Caco-2 (cell line): ENCODE data around the gene CALU. TPM values are rescaled to one million over a fixed set of nuclear protein-coding genes. Genes with fewer than 3 reads are reported as not detected.

Source experiments
- BruUV-seq: library from RNA; stranded (reverse); fragments of 400-500 nt; replicated peaks from 2 replicates; lab custom pipeline; 2021; lab: Mats Ljungman, UMichigan
- CTCF ChIA-PET: fragments of 300-600 bp; sonication (Branson Sonifier 250); formaldehyde crosslinking; loops from one replicate; lab custom pipeline; 2022; ENCODE audit warnings: antibody characterized with exemption; lab: Charles Lee
- POLR2A ChIA-PET: fragments of 300-600 bp; sonication (Branson Sonifier 250); formaldehyde crosslinking; loops from one replicate; lab custom pipeline; 2022; ENCODE audit warnings: antibody characterized with exemption; lab: Charles Lee
- DNase-seq, 2 experiments: peaks; one replicate each; pipeline versions ENCODE4 v3.0.0 to v3.0.0-alpha.2; 2020 to 2022
- H3K27me3 ChIP-seq: replicated peaks from 2 replicates; pipeline ENCODE4 v1.6.0; 2011; ENCODE audit warnings: low read length; ENCODE audit not compliant: control insufficient read depth, insufficient read depth
- H3K36me3 ChIP-seq: 2 replicates; pipeline ENCODE4 v1.5.1; 2011; ENCODE audit warnings: low read length; ENCODE audit not compliant: control insufficient read depth, insufficient read depth
- H3K4me1 ChIP-seq: fragments of 250-450 bp; sonication (Bioruptor Pico); 2 replicates; pipeline ENCODE4 v1.5.1; 2020; ENCODE audit warnings: mild to moderate bottlenecking
- H3K4me3 ChIP-seq: 2 replicates; pipeline ENCODE4 v1.5.1; 2011; ENCODE audit warnings: low read depth, mild to moderate bottlenecking, control low read depth, low read length
- H3K9me3 ChIP-seq: fragments of 250-450 bp; sonication (Bioruptor Pico); 2 replicates; pipeline ENCODE4 v1.5.1; 2020; ENCODE audit warnings: mild to moderate bottlenecking, moderate library complexity
- H3K27ac Mint-ChIP-seq: one replicate; pipeline ENCODE4 v1.8.0; 2022; ENCODE audit warnings: mixed read lengths; ENCODE audit not compliant: unreplicated experiment
- H3K27me3 Mint-ChIP-seq: one replicate; pipeline ENCODE4 v1.8.0; 2022; ENCODE audit warnings: mixed read lengths; ENCODE audit not compliant: insufficient read depth, unreplicated experiment
- H3K36me3 Mint-ChIP-seq: one replicate; pipeline ENCODE4 v1.8.0; 2022; ENCODE audit warnings: mild to moderate bottlenecking, mixed read lengths; ENCODE audit not compliant: insufficient read depth, unreplicated experiment
- H3K4me1 Mint-ChIP-seq: one replicate; pipeline ENCODE4 v1.8.0; 2022; ENCODE audit warnings: low read depth, mixed read lengths; ENCODE audit not compliant: unreplicated experiment
- H3K4me3 Mint-ChIP-seq: one replicate; pipeline ENCODE4 v1.8.0; 2022; ENCODE audit warnings: mild to moderate bottlenecking, moderate library complexity, mixed read lengths; ENCODE audit not compliant: unreplicated experiment
- H3K9me3 Mint-ChIP-seq: one replicate; pipeline ENCODE4 v1.8.0; 2022; ENCODE audit warnings: mixed read lengths; ENCODE audit not compliant: unreplicated experiment
- intact Hi-C: fragments of 100-400 bp; cut with micrococcal nuclease; formaldehyde crosslinking; loops from one replicate; pipeline ENCODE4 v1.10.0; 2022; ENCODE audit not compliant: unreplicated experiment
- total RNA-seq: library from RNA; stranded (reverse); gene quantifications from 2 replicates; pipeline ENCODE4 v1.2.3, GENCODE V29; 2022
- TF ChIP-seq, protein P1 (sequence below), 2 experiments: fragments of 200-600 bp in 1 of 2; IDR thresholded peaks; 1 replicate in 1 of 2; 2 replicates in 1 of 2; pipeline versions ENCODE4 v1.5.1 to v1.8.0; 2011 to 2022; ENCODE audit warnings: antibody characterized with exemption in 1 of 2, control low read depth in 1 of 2, inconsistent platforms in 1 of 2, low read depth in 1 of 2, low read length in 1 of 2, mild to moderate bottlenecking in 1 of 2, moderate library complexity in 1 of 2; ENCODE audit not compliant: insufficient read depth in 1 of 2, severe bottlenecking in 1 of 2, unreplicated experiment in 1 of 2

Gene CALU
- total RNA-seq, 1 experiment from 2014 or later = 184 TPM

GRCh38 chr7:128770233-128770632 is 31.1 kb downstream of the CALU start:
- intact Hi-C loops = no loop called here
- no peak for DNase-seq
- BruUV-seq = no TSS peak
- ChIA-PET CTCF (interaction anchor here (0.6 to 0.7 kb wide), 2 partner anchors 110 to 388 kb away, joined by 4 to 5 read pairs; no protein-coding TSS in a partner anchor), POLR2A (no interaction called here)
- H3K4me3 Mint-ChIP-seq = no peak overlapping the region
- Histone ChIP-seq H3K27me3 (no peaks in the 10 kb centered on the region), H3K4me3 (no peak overlapping the region), H3K9me3 (no peaks in the 10 kb centered on the region), H3K4me1 (no peaks in the 10 kb centered on the region), H3K36me3 (peaks cover 4% of the 10 kb centered on the region)
- no peaks in the 10 kb centered on the region for H3K9me3 Mint-ChIP-seq
- H3K27me3 Mint-ChIP-seq = no peaks in the 10 kb centered on the region
- H3K36me3 Mint-ChIP-seq = peaks cover 100% of the 10 kb centered on the region
- TF ChIP-seq, protein P1, sequence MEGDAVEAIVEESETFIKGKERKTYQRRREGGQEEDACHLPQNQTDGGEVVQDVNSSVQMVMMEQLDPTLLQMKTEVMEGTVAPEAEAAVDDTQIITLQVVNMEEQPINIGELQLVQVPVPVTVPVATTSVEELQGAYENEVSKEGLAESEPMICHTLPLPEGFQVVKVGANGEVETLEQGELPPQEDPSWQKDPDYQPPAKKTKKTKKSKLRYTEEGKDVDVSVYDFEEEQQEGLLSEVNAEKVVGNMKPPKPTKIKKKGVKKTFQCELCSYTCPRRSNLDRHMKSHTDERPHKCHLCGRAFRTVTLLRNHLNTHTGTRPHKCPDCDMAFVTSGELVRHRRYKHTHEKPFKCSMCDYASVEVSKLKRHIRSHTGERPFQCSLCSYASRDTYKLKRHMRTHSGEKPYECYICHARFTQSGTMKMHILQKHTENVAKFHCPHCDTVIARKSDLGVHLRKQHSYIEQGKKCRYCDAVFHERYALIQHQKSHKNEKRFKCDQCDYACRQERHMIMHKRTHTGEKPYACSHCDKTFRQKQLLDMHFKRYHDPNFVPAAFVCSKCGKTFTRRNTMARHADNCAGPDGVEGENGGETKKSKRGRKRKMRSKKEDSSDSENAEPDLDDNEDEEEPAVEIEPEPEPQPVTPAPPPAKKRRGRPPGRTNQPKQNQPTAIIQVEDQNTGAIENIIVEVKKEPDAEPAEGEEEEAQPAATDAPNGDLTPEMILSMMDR (IDR thresholded peaks at IDR 0.05; ENCODE audit: insufficient read depth in 1 of 2, low read depth in 1 of 2, low read length in 1 of 2, severe bottlenecking in 1 of 2, unreplicated experiment in 1 of 2) = no peak
- H3K27ac Mint-ChIP-seq = no peak overlapping the region
- H3K4me1 Mint-ChIP-seq = peaks cover 6% of the 10 kb centered on the region

DNA sequence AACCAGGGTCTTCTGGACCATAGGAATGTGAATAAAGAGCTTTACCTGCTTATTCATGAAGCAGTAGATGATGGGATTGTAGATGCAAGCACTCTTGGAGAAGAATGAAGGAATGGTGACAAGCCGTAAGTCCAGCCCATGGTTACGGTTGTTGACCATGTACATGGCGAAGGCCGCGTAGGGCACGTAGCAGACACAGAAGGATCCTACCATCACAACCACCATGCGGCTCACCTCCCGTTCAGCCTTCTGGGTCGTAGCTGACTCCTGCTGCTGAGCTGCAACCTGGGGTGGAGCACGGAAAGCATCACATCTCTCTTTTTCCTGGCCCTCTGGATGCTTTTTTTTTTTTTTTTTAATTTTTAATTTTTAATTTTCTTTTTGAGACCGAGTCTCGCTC is 34.4 kb downstream of the CALU start:
- Mint-ChIP-seq H3K27me3 (no peaks in the 10 kb centered on the region), H3K36me3 (peaks cover 93% of the 10 kb centered on the region), H3K27ac (no peak overlapping the region), H3K4me3 (no peak overlapping the region), H3K9me3 (peaks cover 19% of the 10 kb centered on the region), H3K4me1 (peaks cover 6% of the 10 kb centered on the region)
- no TSS peak for BruUV-seq
- TF ChIP-seq, protein P1 (IDR thresholded peaks at IDR 0.05; ENCODE audit: insufficient read depth in 1 of 2, low read depth in 1 of 2, low read length in 1 of 2, severe bottlenecking in 1 of 2, unreplicated experiment in 1 of 2) = no peak
- ChIA-PET POLR2A (no interaction called here), CTCF (no interaction called here)
- no peak for DNase-seq
- Histone ChIP-seq H3K27me3 (no peaks in the 10 kb centered on the region), H3K4me1 (no peaks in the 10 kb centered on the region), H3K4me3 (no peak overlapping the region), H3K36me3 (peaks cover 4% of the 10 kb centered on the region), H3K9me3 (peaks cover 8% of the 10 kb centered on the region; the same call in 1 of the 2 replicates)
- intact Hi-C loops = no loop called here

DNA sequence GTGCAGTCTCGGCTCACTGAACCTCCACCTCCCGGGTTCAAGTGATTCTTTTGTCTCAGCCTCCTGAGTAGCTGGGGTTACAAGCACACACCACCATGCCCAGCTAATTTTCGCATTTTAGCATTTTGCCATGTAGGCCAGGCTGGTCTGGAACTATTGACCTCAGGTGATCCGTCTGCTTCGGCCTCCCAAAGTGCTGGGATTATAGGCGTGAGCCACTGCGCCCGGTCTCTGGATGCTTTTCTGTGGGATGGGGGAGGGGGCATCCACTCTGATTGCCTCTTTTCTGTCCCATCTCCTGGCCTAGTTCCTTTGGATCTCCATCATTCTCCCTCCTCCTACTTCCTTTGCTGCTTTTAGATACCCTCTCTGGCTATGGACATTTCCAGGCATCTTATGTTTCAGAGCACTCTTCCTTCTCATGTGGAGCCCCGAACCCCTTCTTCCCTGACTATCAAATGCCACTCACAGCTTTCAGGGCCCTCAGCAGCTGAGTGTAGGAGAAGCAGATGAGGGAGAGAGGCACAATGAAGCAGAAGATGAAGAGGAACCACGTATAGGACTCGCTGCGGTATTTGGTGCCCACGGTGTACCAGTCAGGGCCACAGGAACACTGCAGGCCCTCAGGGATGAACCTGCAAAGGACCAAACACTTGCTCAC is 35.0 kb downstream of the CALU start:
- Histone ChIP-seq H3K4me1 (no peaks in the 10 kb centered on the region), H3K4me3 (no peak overlapping the region), H3K9me3 (peaks cover 8% of the 10 kb centered on the region; the same call in 1 of the 2 replicates), H3K36me3 (peaks cover 3% of the 10 kb centered on the region), H3K27me3 (no peaks in the 10 kb centered on the region)
- BruUV-seq = no TSS peak
- intact Hi-C loops = no loop called here
- peaks cover 19% of the 10 kb centered on the region for H3K9me3 Mint-ChIP-seq
- no peaks in the 10 kb centered on the region for H3K27me3 Mint-ChIP-seq
- no peak overlapping the region for H3K4me3 Mint-ChIP-seq
- TF ChIP-seq, protein P1 (IDR thresholded peaks at IDR 0.05; ENCODE audit: insufficient read depth in 1 of 2, low read depth in 1 of 2, low read length in 1 of 2, severe bottlenecking in 1 of 2, unreplicated experiment in 1 of 2) = no peak
- peaks cover 6% of the 10 kb centered on the region for H3K4me1 Mint-ChIP-seq
- H3K36me3 Mint-ChIP-seq = peaks cover 87% of the 10 kb centered on the region
- DNase-seq = no peak
- ChIA-PET POLR2A (no interaction called here), CTCF (no interaction called here)
- peak overlapping the region; percentile 35 for H3K27ac Mint-ChIP-seq
